Thyroid gland (tissue), 4 donors: Measurements from ENCODE around the gene NECAB2.

Experiments used
- CTCF ChIP-seq, 6 experiments: fragments of 200-600 bp in 3 of 6; fragments of 450-650 bp in 3 of 6; sonication (generic) in 3 of 6; IDR thresholded peaks; one replicate each; pipeline ENCODE4 v1.5.1; 2016 to 2019; ENCODE audit warnings: antibody characterized with exemption in 6 of 6, mild to moderate bottlenecking in 2 of 6, inconsistent platforms in 1 of 6, moderate library complexity in 1 of 6
- POLR2A ChIP-seq, 2 donors: fragments of 450-650 bp; IDR thresholded peaks; one replicate each; pipeline ENCODE4 v1.6.1; 2017; ENCODE audit warnings: antibody characterized with exemption in 2 of 2, mild to moderate bottlenecking in 2 of 2, moderate library complexity in 1 of 2

GRCh38 chr16:83967091-83967490 is 953 bp upstream of the NECAB2 start:
- no peak for TF ChIP-seq CTCF (IDR thresholded peaks at IDR 0.05)
- no peak for TF ChIP-seq POLR2A (IDR thresholded peaks at IDR 0.05)
